Transverse colon (tissue), 4 donors: ENCODE data around the gene RRBP1.

ENCODE experiments used
- CTCF ChIP-seq, 5 experiments: fragments of 200-600 bp in 3 of 5; fragments of 450-650 bp in 2 of 5; sonication (generic) in 3 of 5; IDR thresholded peaks; 1 replicate in 2 of 5; 2 replicates in 3 of 5; pipeline ENCODE4 v1.5.1; 2016 to 2017; ENCODE audit warnings: antibody characterized with exemption in 5 of 5, inconsistent platforms in 3 of 5, mild to moderate bottlenecking in 2 of 5, moderate library complexity in 1 of 5
- EP300 ChIP-seq: sonication (generic); formaldehyde crosslinking; IDR thresholded peaks from one replicate; pipeline ENCODE4 v1.6.1; 2017; ENCODE audit warnings: antibody characterized with exemption, low read depth
- POLR2A ChIP-seq: fragments of 450-650 bp; IDR thresholded peaks from one replicate; pipeline ENCODE4 v1.6.1; 2016; ENCODE audit warnings: antibody characterized with exemption, mild to moderate bottlenecking, moderate library complexity
- POLR2AphosphoS5 ChIP-seq, 3 donors: sonication (generic); formaldehyde crosslinking; IDR thresholded peaks; one replicate each; pipeline ENCODE4 v1.6.1; 2016; ENCODE audit warnings: antibody characterized with exemption in 3 of 3

- no peak for TF ChIP-seq CTCF (IDR thresholded peaks at IDR 0.05)
- TF ChIP-seq POLR2A = no peak
- no peak for TF ChIP-seq EP300
- TF ChIP-seq POLR2AphosphoS5 (IDR thresholded peaks at IDR 0.05) = no peak
Observed at GRCh38 chr20:17601957-17602356, 80.1 kb downstream of the RRBP1 start.
